SK-N-SH treated with all-trans-retinoic acid at 6 μM for 48 hours (cell line): ENCODE data around the gene PUM2.
"Not testable (repeated sequence)": the region's sequence is repeated elsewhere in the genome, so short reads cannot be mapped to it uniquely, and the experiment has no call there.

Experiments
- ATAC-seq: fragments of 200-7000 bp; cut with Tn5 transposase; 3 replicates; pipeline ENCODE4 v1.9.1; 2020; ENCODE audit warnings: mild to moderate bottlenecking, moderate library complexity
- CREB5 ChIP-seq: fragments of 250-450 bp; sonication (Bioruptor Pico); IDR thresholded peaks from 2 replicates; pipeline ENCODE4 v1.5.1; 2020; ENCODE audit warnings: low read depth, mild to moderate bottlenecking, moderate library complexity
- CSDC2 ChIP-seq: fragments of 250-450 bp; sonication (Bioruptor Pico); IDR thresholded peaks from 2 replicates; pipeline ENCODE4 v1.5.0; 2020; ENCODE audit warnings: mild to moderate bottlenecking, moderate library complexity
- CSRNP3 ChIP-seq: fragments of 250-450 bp; sonication (Bioruptor Pico); IDR thresholded peaks from 2 replicates; pipeline ENCODE4 v1.5.1; 2021; ENCODE audit warnings: mild to moderate bottlenecking, moderate library complexity
- ESRRG ChIP-seq: fragments of 250-450 bp; sonication (Bioruptor Pico); IDR thresholded peaks from 2 replicates; pipeline ENCODE4 v1.6.1; 2021; ENCODE audit warnings: mild to moderate bottlenecking
- GLIS3 ChIP-seq: fragments of 250-450 bp; sonication (Bioruptor Pico); IDR thresholded peaks from 2 replicates; pipeline ENCODE4 v1.5.0; 2020; ENCODE audit warnings: mild to moderate bottlenecking, moderate library complexity
- ISL1 ChIP-seq: fragments of 250-450 bp; sonication (Bioruptor Pico); IDR thresholded peaks from 2 replicates; pipeline ENCODE4 v2.1.2; 2022; ENCODE audit warnings: mild to moderate bottlenecking, moderate library complexity
- OSR1 ChIP-seq: fragments of 250-450 bp; sonication (Bioruptor Pico); IDR thresholded peaks from 2 replicates; pipeline ENCODE4 v1.8.0; 2022; ENCODE audit warnings: moderate library complexity, mild to moderate bottlenecking, inconsistent platforms
- PATZ1 ChIP-seq: fragments of 250-450 bp; sonication (Bioruptor Pico); IDR thresholded peaks from 2 replicates; pipeline ENCODE4 v1.8.0; 2020; ENCODE audit warnings: mild to moderate bottlenecking, moderate library complexity, borderline replicate concordance
- POU6F1 ChIP-seq: fragments of 250-450 bp; sonication (Bioruptor Pico); IDR thresholded peaks from 2 replicates; pipeline ENCODE4 v1.8.0; 2021; ENCODE audit warnings: low read depth, mild to moderate bottlenecking, moderate library complexity, borderline replicate concordance
- PPARA ChIP-seq: fragments of 250-450 bp; sonication (Bioruptor Pico); IDR thresholded peaks from 2 replicates; pipeline ENCODE4 v1.5.0; 2020; ENCODE audit warnings: mild to moderate bottlenecking, borderline replicate concordance
- RARB ChIP-seq: fragments of 250-450 bp; sonication (Bioruptor Pico); IDR thresholded peaks from 2 replicates; pipeline ENCODE4 v1.8.0; 2021; ENCODE audit warnings: mild to moderate bottlenecking, moderate library complexity
- SNAI2 ChIP-seq: fragments of 250-450 bp; sonication (Bioruptor Pico); IDR thresholded peaks from 2 replicates; pipeline ENCODE4 v1.5.0; 2020; ENCODE audit warnings: mild to moderate bottlenecking, moderate library complexity
- TCF4 ChIP-seq: fragments of 250-450 bp; sonication (Bioruptor Pico); IDR thresholded peaks from 2 replicates; pipeline ENCODE4 v1.8.0; 2021; ENCODE audit warnings: mild to moderate bottlenecking, moderate library complexity, borderline replicate concordance
- TOX ChIP-seq: fragments of 250-450 bp; sonication (Bioruptor Pico); IDR thresholded peaks from 2 replicates; pipeline ENCODE4 v1.8.0; 2021; ENCODE audit warnings: mild to moderate bottlenecking, moderate library complexity, borderline replicate concordance
- TSHZ2 ChIP-seq: fragments of 250-450 bp; sonication (Bioruptor Pico); IDR thresholded peaks from 2 replicates; pipeline ENCODE4 v1.5.0; 2020; ENCODE audit warnings: mild to moderate bottlenecking, moderate library complexity
- ZC3H10 ChIP-seq: fragments of 250-450 bp; sonication (Bioruptor Pico); IDR thresholded peaks from 2 replicates; pipeline ENCODE4 v1.5.1; 2021; ENCODE audit warnings: mild to moderate bottlenecking, moderate library complexity
- ZFP30 ChIP-seq: fragments of 450-650 bp; formaldehyde crosslinking; IDR thresholded peaks from 2 replicates; pipeline ENCODE4 v1.5.0; 2022; ENCODE audit warnings: mild to moderate bottlenecking, moderate library complexity
- ZNF70 ChIP-seq: fragments of 450-650 bp; formaldehyde crosslinking; IDR thresholded peaks from 2 replicates; pipeline ENCODE4 v1.5.0; 2020; ENCODE audit warnings: mild to moderate bottlenecking, moderate library complexity
- ZNF8 ChIP-seq: fragments of 450-650 bp; formaldehyde crosslinking; IDR thresholded peaks from 2 replicates; pipeline ENCODE4 v1.5.0; 2020; ENCODE audit warnings: mild to moderate bottlenecking, moderate library complexity

PUM2 gene

GRCh38 chr2:20242727-20243377, 107.8 kb downstream of the PUM2 start (continued):
- no peak for TF ChIP-seq TSHZ2 (CRISPR knock-in tag)

- TF ChIP-seq POU6F1 (CRISPR knock-in tag) (no peak), ZNF8 (CRISPR knock-in tag) (no peak), ISL1 (CRISPR knock-in tag) (no peak), PATZ1 (no peak), TOX (CRISPR knock-in tag) (no peak), OSR1 (CRISPR knock-in tag) (no peak), GLIS3 (CRISPR knock-in tag) (no peak), ZC3H10 (CRISPR knock-in tag) (no peak)
- TF ChIP-seq, all 23 proteins: peak for 0
- ATAC-seq = no peak
Measured at GRCh38 chr2:20241973-20242726, 108.5 kb downstream of the PUM2 start.

GRCh38 chr2:20240291-20240690, 110.4 kb downstream of the PUM2 start:
- ATAC-seq = not testable (repeated sequence)

GRCh38 chr2:20236496-20236895, 114.1 kb downstream of the PUM2 start:
- ATAC-seq = no peak
- TF ChIP-seq TSHZ2 (CRISPR knock-in tag) = no peak
- TF ChIP-seq ZFP30 = no peak
- no peak for TF ChIP-seq TCF4 (CRISPR knock-in tag)
- no peak for TF ChIP-seq CSDC2 (CRISPR knock-in tag)
- TF ChIP-seq RARB (CRISPR knock-in tag) = no peak
- TF ChIP-seq PATZ1 = no peak
- TF ChIP-seq CSRNP3 (CRISPR knock-in tag) = no peak
- TF ChIP-seq ISL1 (CRISPR knock-in tag) = no peak
- TF ChIP-seq SNAI2 (CRISPR knock-in tag) = no peak
- no peak for TF ChIP-seq PPARA (CRISPR knock-in tag)
- no peak for TF ChIP-seq ZNF70 (CRISPR knock-in tag)
- TF ChIP-seq ESRRG (CRISPR knock-in tag) = no peak
- no peak for TF ChIP-seq CREB5 (CRISPR knock-in tag)
- TF ChIP-seq TOX (CRISPR knock-in tag) = no peak
